HG02798 (cell line): ENCODE measurements around the gene TRMT44.
"Not testable (repeated sequence)": the region's sequence is repeated elsewhere in the genome, so short reads cannot be mapped to it uniquely, and the experiment has no call there.

Experiments used
- ATAC-seq: cut with Tn5 transposase; IDR thresholded peaks from one replicate; pipeline ENCODE4 v1.9.1; 2021; ENCODE audit warnings: mild to moderate bottlenecking; ENCODE audit not compliant: unreplicated experiment, poor library complexity

The TRMT44 gene

GRCh38 chr4:8478801-8479744 is 38.5 kb downstream of the TRMT44 start:
- no peak for ATAC-seq

- ATAC-seq = no peak
Measured at GRCh38 chr4:8480221-8480620, 39.6 kb downstream of the TRMT44 start.

DNA sequence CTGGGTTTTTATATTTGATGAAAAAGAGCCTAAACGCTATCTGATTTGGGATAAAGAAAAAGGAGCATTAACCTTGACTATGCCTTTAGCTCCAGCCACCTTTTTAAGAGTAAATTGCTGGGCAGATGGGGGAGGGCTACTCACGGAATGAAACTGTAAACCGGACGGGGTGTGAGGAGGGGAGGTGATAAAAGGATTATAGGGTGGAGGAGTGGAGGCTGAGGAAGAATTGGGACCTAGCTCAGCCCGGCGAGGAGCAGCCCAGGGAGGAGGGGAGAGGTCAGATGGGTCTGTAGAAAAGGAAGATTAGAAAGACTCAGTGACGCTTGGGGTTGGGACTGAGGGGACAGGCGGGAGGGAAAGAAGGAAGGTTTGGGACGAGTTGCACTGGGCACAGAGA is 46.1 kb downstream of the TRMT44 start:
- ATAC-seq = not testable (repeated sequence)

DNA sequence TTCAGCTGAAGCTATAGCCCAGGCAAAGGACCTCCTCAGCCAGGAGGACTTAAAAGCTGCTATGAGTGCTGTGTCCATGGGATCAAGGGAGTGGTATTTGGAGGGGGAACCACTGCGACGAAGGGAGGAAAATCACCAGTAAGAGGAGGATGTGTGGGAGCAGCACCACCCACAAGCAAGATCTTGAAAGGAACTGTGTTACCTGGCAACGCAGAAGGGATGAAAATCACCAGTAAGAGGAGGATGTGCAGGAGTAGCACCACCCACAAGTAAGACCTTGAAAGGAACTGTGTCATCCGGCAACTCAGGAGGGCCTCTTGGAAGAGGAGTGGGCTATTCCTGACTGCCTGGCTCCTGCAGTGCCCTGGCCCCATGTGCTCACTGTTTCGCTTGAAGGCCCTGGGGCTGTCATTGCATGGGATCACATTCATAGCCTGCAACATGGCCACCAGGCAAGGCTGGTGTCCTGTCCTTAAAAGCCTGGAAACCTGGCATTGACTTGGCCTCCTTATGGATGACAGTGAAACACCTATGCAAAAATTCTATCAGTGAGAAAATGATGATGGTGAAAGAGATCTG is 48.3 kb downstream of the TRMT44 start:
- no peak for ATAC-seq

GRCh38 chr4:8491478-8491877 is 50.9 kb downstream of the TRMT44 start:
- ATAC-seq = not testable (repeated sequence)

- no peak for ATAC-seq
Measured at GRCh38 chr4:8492174-8492573, 51.6 kb downstream of the TRMT44 start.

- ATAC-seq = no peak
Measured at GRCh38 chr4:8493484-8493883, 52.9 kb downstream of the TRMT44 start.

DNA sequence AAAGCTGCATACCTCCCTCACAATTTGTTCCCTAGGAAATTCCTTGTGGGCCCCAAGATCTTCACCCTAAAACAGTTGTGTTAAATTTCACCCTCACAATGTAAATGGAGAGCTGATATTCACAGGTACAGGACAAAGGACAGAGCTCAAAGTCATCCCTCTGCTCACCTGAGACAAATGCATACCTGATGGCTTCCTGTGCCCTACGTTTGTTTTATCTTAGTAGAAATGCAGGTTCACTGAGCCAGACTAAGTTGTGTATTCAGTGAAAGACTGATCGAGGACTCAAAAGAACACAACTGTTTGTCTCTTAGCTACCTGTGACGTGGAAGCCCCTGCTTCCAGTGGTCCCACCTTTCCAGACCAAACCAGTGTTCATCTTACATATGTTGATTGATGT is 53.6 kb downstream of the TRMT44 start:
- ATAC-seq = no peak

GRCh38 chr4:8494983-8495548 is 54.5 kb downstream of the TRMT44 start:
- no peak for ATAC-seq

DNA sequence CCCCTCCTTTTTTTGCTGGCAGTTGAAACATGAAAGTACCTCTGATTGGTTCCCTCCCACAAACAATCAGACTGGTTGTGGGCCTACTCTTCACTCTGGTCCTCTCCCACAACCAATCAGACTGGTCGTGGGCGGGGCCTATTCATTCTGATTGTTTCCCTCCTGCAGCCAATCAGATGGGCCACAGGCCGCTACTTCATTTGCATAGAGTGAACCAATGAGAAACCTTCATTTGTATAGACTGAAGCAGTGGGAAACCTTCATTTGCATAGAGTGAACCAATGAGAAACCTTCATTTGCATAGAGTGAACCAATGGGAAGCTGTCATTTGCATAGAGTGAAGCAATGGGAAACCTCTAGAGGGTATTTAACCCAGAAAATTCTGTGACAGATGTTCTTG is 55.2 kb downstream of the TRMT44 start:
- ATAC-seq = no peak

- ATAC-seq = no peak
Measured at GRCh38 chr4:8497762-8498161, 57.2 kb downstream of the TRMT44 start.

GRCh38 chr4:8500966-8501365 is 60.4 kb downstream of the TRMT44 start:
- no peak for ATAC-seq

DNA sequence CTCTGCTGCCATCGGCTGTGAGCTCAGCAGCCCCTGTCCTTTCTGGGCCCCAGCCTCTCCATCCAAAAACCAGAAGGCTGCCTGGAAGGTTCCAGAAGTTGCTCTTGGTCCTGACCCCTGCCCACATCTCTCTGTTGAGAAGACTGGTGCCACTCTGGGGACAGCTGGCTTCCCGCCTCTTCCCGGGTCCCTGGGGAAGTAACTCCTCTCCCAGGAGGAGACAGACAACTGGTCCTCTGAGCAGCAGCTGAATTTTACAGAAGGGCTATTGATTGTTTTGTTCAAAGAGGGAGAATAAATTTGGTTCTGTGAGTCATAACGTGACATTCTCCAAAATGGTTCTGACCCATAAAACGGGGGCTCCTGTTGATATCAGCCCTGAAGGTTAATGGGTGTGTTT is 61.2 kb downstream of the TRMT44 start:
- no peak for ATAC-seq

GRCh38 chr4:8502371-8502770 is 61.8 kb downstream of the TRMT44 start:
- no peak for ATAC-seq

DNA sequence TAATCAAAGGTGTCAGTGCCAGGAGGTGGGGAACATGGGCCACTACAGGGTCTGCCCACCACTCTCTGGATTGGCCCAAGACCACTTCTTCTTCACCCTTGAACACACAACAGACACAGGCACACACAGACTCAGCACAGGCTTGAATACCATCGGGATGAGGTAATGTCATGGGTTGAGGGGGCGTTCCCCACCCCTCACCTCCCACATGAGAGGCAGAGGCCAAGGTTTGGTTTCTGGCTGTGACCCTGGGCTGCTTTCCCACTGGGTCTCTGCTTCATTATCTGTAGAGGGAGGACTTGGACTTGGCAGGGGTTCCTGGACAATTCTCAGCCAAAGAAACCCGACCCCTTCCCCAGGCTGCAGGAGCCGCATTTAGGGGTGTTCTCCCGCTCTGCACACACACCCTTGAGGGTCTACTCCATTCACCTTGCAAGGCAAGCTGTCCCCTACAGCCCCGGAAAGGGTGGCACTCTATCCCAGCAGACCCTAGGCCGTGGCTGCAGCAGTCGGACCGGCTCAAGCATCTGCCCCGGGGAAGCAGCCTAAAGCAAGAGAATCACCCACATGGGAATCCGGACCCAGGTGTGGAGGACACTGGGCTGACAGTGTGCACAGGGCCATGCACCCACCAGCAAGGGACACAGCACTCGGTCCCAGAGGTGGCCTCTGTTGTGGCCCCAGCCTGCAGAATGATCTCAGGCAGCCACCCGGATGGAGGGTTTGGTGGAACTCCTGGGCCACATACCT is 62.4 kb downstream of the TRMT44 start:
- no peak for ATAC-seq

GRCh38 chr4:8503801-8504200 is 63.2 kb downstream of the TRMT44 start:
- ATAC-seq = no peak

DNA sequence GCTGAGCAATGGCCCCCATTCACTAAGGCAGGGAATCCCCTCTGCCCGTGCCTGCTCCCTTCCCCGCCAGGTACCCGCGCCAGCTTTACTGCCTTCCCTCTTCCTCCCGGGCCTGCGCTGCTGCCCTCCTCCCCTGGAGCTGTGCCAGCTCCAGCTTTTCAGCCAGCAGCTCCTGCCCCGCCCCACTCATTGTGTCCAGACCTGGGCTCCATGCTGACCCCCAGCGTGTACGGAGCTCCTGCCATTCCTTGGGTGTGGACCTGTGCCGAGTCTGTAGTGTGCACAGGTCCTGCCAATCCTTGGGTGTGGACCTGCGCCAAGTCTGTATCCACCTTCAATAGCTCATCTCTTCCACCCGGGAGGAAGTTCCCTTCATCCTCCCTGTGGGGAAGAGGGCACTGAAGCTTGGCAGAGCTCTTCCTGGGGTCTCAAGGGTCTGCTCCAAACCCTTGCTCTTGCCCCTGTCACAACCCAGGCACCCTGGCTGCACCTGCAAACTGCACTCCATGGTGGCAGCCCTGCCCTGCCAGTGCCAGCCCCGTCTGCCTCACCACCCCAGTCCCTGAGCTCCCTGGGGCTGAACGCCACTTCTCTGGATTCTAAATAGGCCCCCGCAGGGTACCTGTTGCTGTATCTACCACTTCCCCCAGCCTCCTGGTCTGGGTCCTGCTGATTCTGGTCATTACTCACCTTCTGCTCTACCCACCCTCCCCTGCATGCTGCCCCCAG is 63.9 kb downstream of the TRMT44 start:
- no peak for ATAC-seq

DNA sequence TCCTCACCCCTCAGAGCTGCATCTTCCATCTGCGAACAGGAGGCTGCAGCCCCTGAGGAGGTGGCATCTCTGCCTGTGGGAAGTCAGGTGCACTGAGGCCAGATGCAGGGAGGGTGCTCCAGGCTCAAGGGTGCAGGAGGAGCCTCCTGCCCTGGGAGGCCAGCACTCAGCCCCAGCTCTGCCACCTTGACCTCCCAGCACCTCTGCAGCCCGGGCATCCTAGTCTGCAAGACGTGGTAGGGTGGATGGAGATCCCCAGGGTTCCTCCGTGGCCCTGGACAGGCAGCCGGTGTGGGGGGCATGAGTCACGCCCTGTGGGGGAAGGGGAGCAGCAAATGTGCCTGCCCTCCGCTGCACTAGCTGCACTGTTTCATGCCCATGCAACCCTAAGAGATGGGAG is 64.7 kb downstream of the TRMT44 start:
- no peak for ATAC-seq

DNA sequence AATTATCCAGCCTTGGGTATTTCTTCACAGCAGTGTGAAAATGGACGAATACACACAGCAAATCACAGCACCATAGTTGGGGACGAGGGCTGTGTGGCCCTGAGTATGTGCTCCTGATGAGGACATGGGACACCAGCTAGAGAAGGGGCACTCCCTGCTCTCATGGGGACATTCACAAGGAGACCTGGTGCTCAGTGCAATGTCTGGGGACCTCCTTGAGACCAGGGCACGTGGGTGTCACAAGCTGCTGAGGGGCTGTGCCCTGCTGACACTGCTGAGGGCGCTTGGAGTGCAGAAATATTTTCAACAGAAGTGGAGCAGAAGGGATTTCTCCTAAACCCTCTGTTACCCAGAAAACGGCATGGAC is 65.4 kb downstream of the TRMT44 start:
- ATAC-seq = no peak
